Thyroid gland (tissue), 4 donors: ENCODE results near the gene DDX53.

Experiments used
- POLR2A ChIP-seq, 2 donors: fragments of 450-650 bp; IDR thresholded peaks; one replicate each; pipeline ENCODE4 v1.6.1; 2017; ENCODE audit warnings: antibody characterized with exemption in 2 of 2, mild to moderate bottlenecking in 2 of 2, moderate library complexity in 1 of 2
- TF ChIP-seq, protein P1 (sequence below), 6 experiments: fragments of 200-600 bp in 3 of 6; fragments of 450-650 bp in 3 of 6; sonication (generic) in 3 of 6; IDR thresholded peaks; one replicate each; pipeline ENCODE4 v1.5.1; 2016 to 2019; ENCODE audit warnings: antibody characterized with exemption in 6 of 6, mild to moderate bottlenecking in 2 of 6, inconsistent platforms in 1 of 6, moderate library complexity in 1 of 6

- TF ChIP-seq, protein P1, sequence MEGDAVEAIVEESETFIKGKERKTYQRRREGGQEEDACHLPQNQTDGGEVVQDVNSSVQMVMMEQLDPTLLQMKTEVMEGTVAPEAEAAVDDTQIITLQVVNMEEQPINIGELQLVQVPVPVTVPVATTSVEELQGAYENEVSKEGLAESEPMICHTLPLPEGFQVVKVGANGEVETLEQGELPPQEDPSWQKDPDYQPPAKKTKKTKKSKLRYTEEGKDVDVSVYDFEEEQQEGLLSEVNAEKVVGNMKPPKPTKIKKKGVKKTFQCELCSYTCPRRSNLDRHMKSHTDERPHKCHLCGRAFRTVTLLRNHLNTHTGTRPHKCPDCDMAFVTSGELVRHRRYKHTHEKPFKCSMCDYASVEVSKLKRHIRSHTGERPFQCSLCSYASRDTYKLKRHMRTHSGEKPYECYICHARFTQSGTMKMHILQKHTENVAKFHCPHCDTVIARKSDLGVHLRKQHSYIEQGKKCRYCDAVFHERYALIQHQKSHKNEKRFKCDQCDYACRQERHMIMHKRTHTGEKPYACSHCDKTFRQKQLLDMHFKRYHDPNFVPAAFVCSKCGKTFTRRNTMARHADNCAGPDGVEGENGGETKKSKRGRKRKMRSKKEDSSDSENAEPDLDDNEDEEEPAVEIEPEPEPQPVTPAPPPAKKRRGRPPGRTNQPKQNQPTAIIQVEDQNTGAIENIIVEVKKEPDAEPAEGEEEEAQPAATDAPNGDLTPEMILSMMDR (IDR thresholded peaks at IDR 0.05), result no peak
- no peak for TF ChIP-seq POLR2A (IDR thresholded peaks at IDR 0.05)
Observed at GRCh38 chrX:22958250-22958649, 41.5 kb upstream of the DDX53 start.
